ENCODE data around the gene TMEM178B.
"Not testable (repeated sequence)": the region's sequence is repeated elsewhere in the genome, so short reads cannot be mapped to it uniquely, and the experiment has no call there.

- not testable (repeated sequence) for TF ChIP-seq CTCF (IDR thresholded peaks at IDR 0.05); POLR2A (IDR thresholded peaks at IDR 0.05; ENCODE audit: low read depth)
Observed at GRCh38 chr7:141032539-141033323, 41.1 kb upstream of the TMEM178B start.

All from esophagus muscularis mucosa (tissue), 3 donors.